NCI-H82 treated with DMSO at 0.1 percent for 48 hours (cell line): Measurements from ENCODE around the gene ADAMTS2.

Experiments used
- DNase-seq: peaks from one replicate; lab custom pipeline; 2025; ENCODE audit not compliant: unreplicated experiment; lab: John Stamatoyannopoulos, UW

The ADAMTS2 gene

GRCh38 chr5:179149278-179149677, 196.0 kb downstream of the ADAMTS2 start:
- no peak for DNase-seq

GRCh38 chr5:179148703-179149170, 196.5 kb downstream of the ADAMTS2 start:
- no peak for DNase-seq

GRCh38 chr5:179147991-179148702, 197.1 kb downstream of the ADAMTS2 start:
- no peak for DNase-seq

- no peak for DNase-seq
Observed at GRCh38 chr5:179146277-179146676, 199.0 kb downstream of the ADAMTS2 start.

- DNase-seq: no peak
Observed at GRCh38 chr5:179143446-179143845, 201.8 kb downstream of the ADAMTS2 start.

GRCh38 chr5:179142434-179143198, 202.6 kb downstream of the ADAMTS2 start:
- no peak for DNase-seq

GRCh38 chr5:179141867-179142266, 203.4 kb downstream of the ADAMTS2 start:
- no peak for DNase-seq

- no peak for DNase-seq
Observed at GRCh38 chr5:179140293-179140692, 205.0 kb downstream of the ADAMTS2 start.

GRCh38 chr5:179139936-179140235, 205.4 kb downstream of the ADAMTS2 start:
- DNase-seq: no peak

GRCh38 chr5:179139111-179139935, 205.9 kb downstream of the ADAMTS2 start:
- no peak for DNase-seq

GRCh38 chr5:179138568-179138925, 206.7 kb downstream of the ADAMTS2 start:
- no peak for DNase-seq

- DNase-seq: no peak
Observed at GRCh38 chr5:179137643-179138567, 207.4 kb downstream of the ADAMTS2 start.

GRCh38 chr5:179137016-179137642, 208.1 kb downstream of the ADAMTS2 start:
- DNase-seq: no peak

- no peak for DNase-seq
Observed at GRCh38 chr5:179135441-179136215, 209.6 kb downstream of the ADAMTS2 start.

GRCh38 chr5:179135006-179135405, 210.3 kb downstream of the ADAMTS2 start:
- DNase-seq: no peak

- no peak for DNase-seq
Observed at GRCh38 chr5:179134511-179134910, 210.8 kb downstream of the ADAMTS2 start.

- DNase-seq: no peak
Observed at GRCh38 chr5:179132586-179133355, 212.5 kb downstream of the ADAMTS2 start.

- DNase-seq: no peak
Observed at GRCh38 chr5:179131886-179132585, 213.2 kb downstream of the ADAMTS2 start.
